Measurements from ENCODE around the gene PIK3C2B. TPM values are rescaled to one million over a fixed set of nuclear protein-coding genes. Genes with fewer than 3 reads are reported as not detected.

Gene PIK3C2B
- total RNA-seq, 1 experiment from 2014 or later, result 19.1 TPM

GRCh38 chr1:204471687-204472086 is 22.9 kb downstream of the PIK3C2B start:
- Histone ChIP-seq H3K27me3 (ENCODE audit: control insufficient read depth, insufficient read depth, low read length) (no peaks in the 10 kb centered on the region), H3K27ac (ENCODE audit: low read length) (no peak overlapping the region), H3K36me3 (ENCODE audit: control insufficient read depth, insufficient read depth, low read length) (no peaks in the 10 kb centered on the region), H3K4me1 (ENCODE audit: control insufficient read depth, insufficient read depth, low read length) (no peaks in the 10 kb centered on the region; the same call in 1 of the 2 replicates), H3K4me3 (ENCODE audit: low read depth in 2 of 2, low read length in 2 of 2) (no peak overlapping the region), H3K9me3 (ENCODE audit: control insufficient read depth, insufficient read depth, low read depth, low read length) (no peaks in the 10 kb centered on the region)
- intact Hi-C loops (cut with micrococcal nuclease; ENCODE audit: unreplicated experiment) (no loop called here), in situ Hi-C loops (cut with HindIII; ENCODE audit: low pct_unique_long_range_greater_than_20kb, low sequenced_read_pairs) (no loop called here)
- DNase-seq (ENCODE audit: low read depth, low spot score) (no peak), ATAC-seq (no peak)
- CTCF ChIA-PET, result no interaction called here
- TF ChIP-seq POLR2AphosphoS5 (IDR thresholded peaks at IDR 0.05; ENCODE audit: low read depth, low read length) (no peak), CTCF (IDR thresholded peaks at IDR 0.05) (no peak), TCF7L2 (IDR thresholded peaks at IDR 0.05; ENCODE audit: low read depth, low read length) (no peak), SIN3A (IDR thresholded peaks at IDR 0.05; ENCODE audit: borderline replicate concordance, insufficient read depth, low read depth, low read length) (no peak), REST (IDR thresholded peaks at IDR 0.05; ENCODE audit: insufficient read depth in 1 of 2, low read depth in 2 of 2, low read length in 1 of 2) (no peak)
- POLR2A ChIA-PET, result interaction anchor here (0.7 kb wide), 2 partner anchors 17 to 64 kb away, joined by 3 to 4 read pairs; no protein-coding TSS in a partner anchor
- no TSS peak for BruUV-seq (replicated peaks)

GRCh38 chr1:204469304-204469703 is 25.3 kb downstream of the PIK3C2B start:
- intact Hi-C loops (cut with micrococcal nuclease; ENCODE audit: unreplicated experiment), result no loop called here
- Histone ChIP-seq H3K4me1 (ENCODE audit: control insufficient read depth, insufficient read depth, low read length) (no peaks in the 10 kb centered on the region), H3K4me3 (ENCODE audit: low read depth in 2 of 2, low read length in 2 of 2) (no peak overlapping the region), H3K36me3 (ENCODE audit: control insufficient read depth, insufficient read depth, low read length) (no peaks in the 10 kb centered on the region), H3K27ac (ENCODE audit: low read length) (no peak overlapping the region), H3K9me3 (ENCODE audit: control insufficient read depth, insufficient read depth, low read depth, low read length) (no peaks in the 10 kb centered on the region), H3K27me3 (ENCODE audit: control insufficient read depth, insufficient read depth, low read length) (no peaks in the 10 kb centered on the region)
- no peak for ATAC-seq
- TSS peak; percentile 41 for BruUV-seq (replicated peaks)
- no peak for DNase-seq (ENCODE audit: low read depth, low spot score)
- ChIA-PET CTCF (no interaction called here), POLR2A (no interaction called here)
- in situ Hi-C loops (cut with HindIII; ENCODE audit: low pct_unique_long_range_greater_than_20kb, low sequenced_read_pairs), result no loop called here
- TF ChIP-seq SIN3A (IDR thresholded peaks at IDR 0.05; ENCODE audit: borderline replicate concordance, insufficient read depth, low read depth, low read length), result no peak
- no peak for TF ChIP-seq REST (IDR thresholded peaks at IDR 0.05; ENCODE audit: insufficient read depth in 1 of 2, low read depth in 2 of 2, low read length in 1 of 2)
- no peak for TF ChIP-seq TCF7L2 (IDR thresholded peaks at IDR 0.05; ENCODE audit: low read depth, low read length)
- TF ChIP-seq CTCF (IDR thresholded peaks at IDR 0.05), result no peak
- TF ChIP-seq POLR2AphosphoS5 (IDR thresholded peaks at IDR 0.05; ENCODE audit: low read depth, low read length), result no peak
